Activated CD4-positive, alpha-beta T cell treated with anti-CD3 and anti-CD28 coated beads for 24 hours (primary cell): ENCODE results near the gene TIFAB.
A peak's percentile ranks its signal among the peaks of the same experiment; 100 is the strongest.

Source experiments
- DNase-seq, 2 donors: peaks; one replicate each; pipeline ENCODE4 v3.0.0-alpha.2; 2020; ENCODE audit warnings: low read depth in 2 of 2

TIFAB gene

GRCh38 chr5:135458921-135459331 lies 6.8 kb upstream of the TIFAB start:
- no peak for DNase-seq

- no peak for DNase-seq
These were observed 6.2 kb upstream of the TIFAB start for GRCh38 chr5:135458356-135458755.

- peak; percentile 34 to 56 for DNase-seq
These were observed 5.4 kb upstream of the TIFAB start for GRCh38 chr5:135457424-135458071.

- DNase-seq = no peak
These were observed 4.3 kb upstream of the TIFAB start for GRCh38 chr5:135456238-135457099.

GRCh38 chr5:135455876-135456237 lies 3.7 kb upstream of the TIFAB start:
- DNase-seq = no peak

- DNase-seq = no peak
These were observed 2.8 kb upstream of the TIFAB start for GRCh38 chr5:135454946-135455345.

GRCh38 chr5:135453613-135454012 lies 1.5 kb upstream of the TIFAB start:
- DNase-seq = no peak

- DNase-seq = no peak
These were observed 400 bp downstream of the TIFAB start for GRCh38 chr5:135451581-135452320.

GRCh38 chr5:135450952-135451351 lies 1.2 kb downstream of the TIFAB start:
- no peak for DNase-seq

GRCh38 chr5:135450336-135450735 lies 1.8 kb downstream of the TIFAB start:
- DNase-seq = no peak

GRCh38 chr5:135449644-135450043 lies 2.5 kb downstream of the TIFAB start:
- DNase-seq = no peak

GRCh38 chr5:135448791-135449507 lies 3.2 kb downstream of the TIFAB start:
- no peak for DNase-seq

GRCh38 chr5:135448071-135448739 lies 3.9 kb downstream of the TIFAB start:
- no peak for DNase-seq

- DNase-seq = no peak
These were observed 4.7 kb downstream of the TIFAB start, which contains the start of gene DCANP1 for GRCh38 chr5:135447298-135447929. DCANP1 (minus strand) TSS chr5:135447348; CDS start chr5:135447108, 240 bp downstream.

- no peak for DNase-seq
These were observed 5.5 kb downstream of the TIFAB start for GRCh38 chr5:135446615-135447014.

- DNase-seq = no peak
These were observed 5.9 kb downstream of the TIFAB start for GRCh38 chr5:135446206-135446605.

GRCh38 chr5:135445306-135445985 lies 6.7 kb downstream of the TIFAB start:
- DNase-seq = no peak

GRCh38 chr5:135444881-135445280 lies 7.3 kb downstream of the TIFAB start:
- no peak for DNase-seq

GRCh38 chr5:135444360-135444759 lies 7.8 kb downstream of the TIFAB start:
- DNase-seq = no peak
